ENCODE measurements around the gene BROX. TPM values are rescaled to one million over a fixed set of nuclear protein-coding genes. Genes with fewer than 3 reads are reported as not detected.

BROX gene
- total RNA-seq, result 40.6 TPM

GRCh38 chr1:222712253-222713090 is at the start of gene BROX, which contains the start of gene AIDA:
Gene BROX, plus strand, starts transcription at chr1:222712564. Its CDS starts 3,136 bp downstream, at chr1:222715700.
Gene AIDA, minus strand, starts transcription at chr1:222712491. Its CDS starts 174 bp downstream, at chr1:222712317.

GRCh38 chr1:222736972-222737371 is 24.6 kb downstream of the BROX start, which contains the start of gene FAM177B:
Gene FAM177B, plus strand, starts transcription at chr1:222737202. Its CDS starts 9,344 bp downstream, at chr1:222746546.

Other genes starting within 250 kb of the BROX start
- gene HHIPL2, start 164.5 kb upstream of the BROX start, total RNA-seq, result 0.29 TPM
- 10.2 TPM for gene TAF1A, start 122.6 kb upstream of the BROX start, total RNA-seq
- 52.0 TPM for gene MIA3, start 94.5 kb upstream of the BROX start, total RNA-seq
- 40.9 TPM for gene AIDA, start 73 bp upstream of the BROX start, total RNA-seq
- not detected for gene FAM177B, start 24.6 kb downstream of the BROX start, total RNA-seq
- 13.1 TPM for gene DISP1, start 102.5 kb downstream of the BROX start, total RNA-seq